Activated T-cell treated with anti-CD3 and anti-CD28 coated beads, Interleukin-2, amount 50 U/mL, for 24 hours (primary cell): Measurements from ENCODE around the gene E4F1.

Experiments
- DNase-seq: peaks from one replicate; pipeline ENCODE4 v3.0.0-alpha.2; 2020
- H3K27ac Mint-ChIP-seq: 2 replicates; pipeline ENCODE4 v1.8.0; 2020; ENCODE audit warnings: mild to moderate bottlenecking, mixed read lengths
- H3K27me3 Mint-ChIP-seq: 2 replicates; pipeline ENCODE4 v1.8.0; 2020; ENCODE audit warnings: mixed read lengths
- H3K36me3 Mint-ChIP-seq: 2 replicates; pipeline ENCODE4 v1.8.0; 2020; ENCODE audit warnings: low read depth, mixed read lengths
- H3K4me1 Mint-ChIP-seq: 2 replicates; pipeline ENCODE4 v1.8.0; 2020; ENCODE audit warnings: low read depth, mixed read lengths
- H3K4me3 Mint-ChIP-seq: 2 replicates; pipeline ENCODE4 v1.8.0; 2020; ENCODE audit warnings: mild to moderate bottlenecking, moderate library complexity, mixed read lengths
- H3K9me3 Mint-ChIP-seq: 2 replicates; pipeline ENCODE4 v1.8.0; 2020; ENCODE audit warnings: mixed read lengths

E4F1 gene

GRCh38 chr16:2226918-2227317 lies 3.5 kb downstream of the E4F1 start:
- no peaks in the 10 kb centered on the region for H3K9me3 Mint-ChIP-seq
- no peak overlapping the region for H3K27ac Mint-ChIP-seq
- peaks cover 23% of the 10 kb centered on the region for H3K4me1 Mint-ChIP-seq
- no peak overlapping the region for H3K4me3 Mint-ChIP-seq
- peaks cover 54% of the 10 kb centered on the region for H3K36me3 Mint-ChIP-seq
- DNase-seq: no peak
- no peaks in the 10 kb centered on the region for H3K27me3 Mint-ChIP-seq

- no peaks in the 10 kb centered on the region for H3K27me3 Mint-ChIP-seq
- H3K27ac Mint-ChIP-seq: no peak overlapping the region
- no peak overlapping the region for H3K4me3 Mint-ChIP-seq
- H3K36me3 Mint-ChIP-seq: peaks cover 61% of the 10 kb centered on the region
- no peaks in the 10 kb centered on the region for H3K9me3 Mint-ChIP-seq
- H3K4me1 Mint-ChIP-seq: peaks cover 21% of the 10 kb centered on the region
- no peak for DNase-seq
These were observed 4.9 kb downstream of the E4F1 start for GRCh38 chr16:2228161-2228824.

- Mint-ChIP-seq H3K9me3 (no peaks in the 10 kb centered on the region), H3K4me1 (peaks cover 21% of the 10 kb centered on the region), H3K4me3 (no peak overlapping the region), H3K27me3 (no peaks in the 10 kb centered on the region), H3K27ac (no peak overlapping the region), H3K36me3 (peaks cover 66% of the 10 kb centered on the region)
- no peak for DNase-seq
These were observed 5.7 kb downstream of the E4F1 start for GRCh38 chr16:2229091-2229490.

- H3K27ac Mint-ChIP-seq: no peak overlapping the region
These were observed 6.3 kb downstream of the E4F1 start for GRCh38 chr16:2229632-2230250.

GRCh38 chr16:2230376-2230775 lies 7.0 kb downstream of the E4F1 start:
- Mint-ChIP-seq H3K27ac (no peak overlapping the region), H3K36me3 (peaks cover 76% of the 10 kb centered on the region), H3K4me3 (no peak overlapping the region), H3K27me3 (peaks cover 1% of the 10 kb centered on the region), H3K4me1 (peaks cover 12% of the 10 kb centered on the region), H3K9me3 (no peaks in the 10 kb centered on the region)
- no peak for DNase-seq

More at GRCh38 chr16:2229632-2230250, 6.3 kb downstream of the E4F1 start:
- no peak for DNase-seq
- Mint-ChIP-seq H3K27me3 (no peaks in the 10 kb centered on the region), H3K4me3 (no peak overlapping the region), H3K4me1 (peaks cover 16% of the 10 kb centered on the region), H3K9me3 (no peaks in the 10 kb centered on the region), H3K36me3 (peaks cover 69% of the 10 kb centered on the region)

GRCh38 chr16:2231016-2231931 lies 7.9 kb downstream of the E4F1 start:
- H3K4me3 Mint-ChIP-seq: no peak overlapping the region
- H3K27me3 Mint-ChIP-seq: peaks cover 3% of the 10 kb centered on the region
- H3K9me3 Mint-ChIP-seq: no peaks in the 10 kb centered on the region
- peaks cover 8% of the 10 kb centered on the region for H3K4me1 Mint-ChIP-seq
- H3K27ac Mint-ChIP-seq: no peak overlapping the region
- DNase-seq: no peak
- H3K36me3 Mint-ChIP-seq: peaks cover 78% of the 10 kb centered on the region

GRCh38 chr16:2232094-2232990 lies 9.0 kb downstream of the E4F1 start:
- H3K27ac Mint-ChIP-seq: no peak overlapping the region

GRCh38 chr16:2233046-2233775 lies 9.8 kb downstream of the E4F1 start:
- H3K9me3 Mint-ChIP-seq: no peaks in the 10 kb centered on the region
- no peak for DNase-seq
- H3K27me3 Mint-ChIP-seq: peaks cover 3% of the 10 kb centered on the region
- H3K27ac Mint-ChIP-seq: no peak overlapping the region
- no peak overlapping the region for H3K4me3 Mint-ChIP-seq
- peaks cover 3% of the 10 kb centered on the region for H3K4me1 Mint-ChIP-seq
- peaks cover 65% of the 10 kb centered on the region for H3K36me3 Mint-ChIP-seq

More at GRCh38 chr16:2232094-2232990, 9.0 kb downstream of the E4F1 start:
- no peak for DNase-seq
- Mint-ChIP-seq H3K27me3 (peaks cover 3% of the 10 kb centered on the region), H3K9me3 (no peaks in the 10 kb centered on the region), H3K4me1 (peaks cover 3% of the 10 kb centered on the region), H3K4me3 (no peak overlapping the region), H3K36me3 (peaks cover 71% of the 10 kb centered on the region)

GRCh38 chr16:2233872-2234812 lies 10.8 kb downstream of the E4F1 start:
- H3K4me3 Mint-ChIP-seq: no peak overlapping the region
- H3K36me3 Mint-ChIP-seq: peaks cover 61% of the 10 kb centered on the region
- peaks cover 3% of the 10 kb centered on the region for H3K4me1 Mint-ChIP-seq
- H3K27ac Mint-ChIP-seq: peak overlapping the region; percentile 11
- H3K27me3 Mint-ChIP-seq: peaks cover 3% of the 10 kb centered on the region
- H3K9me3 Mint-ChIP-seq: no peaks in the 10 kb centered on the region
- DNase-seq: no peak

GRCh38 chr16:2234813-2235170 lies 11.4 kb downstream of the E4F1 start:
- H3K27me3 Mint-ChIP-seq: peaks cover 3% of the 10 kb centered on the region
- peaks cover 3% of the 10 kb centered on the region for H3K4me1 Mint-ChIP-seq

GRCh38 chr16:2235234-2235651 lies 11.9 kb downstream of the E4F1 start:
- peak overlapping the region; percentile 55 for H3K27ac Mint-ChIP-seq
- H3K4me1 Mint-ChIP-seq: peaks cover 3% of the 10 kb centered on the region
- H3K36me3 Mint-ChIP-seq: peaks cover 58% of the 10 kb centered on the region
- DNase-seq: no peak
- no peaks in the 10 kb centered on the region for H3K9me3 Mint-ChIP-seq
- H3K27me3 Mint-ChIP-seq: peaks cover 3% of the 10 kb centered on the region
- no peak overlapping the region for H3K4me3 Mint-ChIP-seq

More at GRCh38 chr16:2234813-2235170, 11.4 kb downstream of the E4F1 start:
- H3K9me3 Mint-ChIP-seq: no peaks in the 10 kb centered on the region
- no peak overlapping the region for H3K27ac Mint-ChIP-seq
- no peak overlapping the region for H3K4me3 Mint-ChIP-seq
- peaks cover 61% of the 10 kb centered on the region for H3K36me3 Mint-ChIP-seq
- no peak for DNase-seq

- peaks cover 53% of the 10 kb centered on the region for H3K36me3 Mint-ChIP-seq
- H3K9me3 Mint-ChIP-seq: no peaks in the 10 kb centered on the region
- no peak for DNase-seq
- H3K4me1 Mint-ChIP-seq: peaks cover 3% of the 10 kb centered on the region
- H3K4me3 Mint-ChIP-seq: no peak overlapping the region
- no peak overlapping the region for H3K27ac Mint-ChIP-seq
- H3K27me3 Mint-ChIP-seq: peaks cover 3% of the 10 kb centered on the region
These were observed 12.4 kb downstream of the E4F1 start for GRCh38 chr16:2235695-2236336.
